H1 (cell line): ENCODE results near the gene MSN. TPM values are rescaled to one million over a fixed set of nuclear protein-coding genes. Genes with fewer than 3 reads are reported as not detected.

Source experiments
- CBX5 ChIP-seq: fragments of 300-800, 300-1000 bp; sonication (generic); IDR thresholded peaks from 2 replicates; pipeline ENCODE4 v1.7.1; 2016; ENCODE audit warnings: antibody characterized with exemption, low read length, low read depth
- CEBPB ChIP-seq: IDR thresholded peaks from 2 replicates; pipeline ENCODE4 v1.6.1; 2012; ENCODE audit warnings: low read depth, low read length
- CREB1 ChIP-seq: IDR thresholded peaks from 2 replicates; pipeline ENCODE4 v1.6.1; 2012; ENCODE audit warnings: inconsistent platforms
- CTBP2 ChIP-seq: IDR thresholded peaks from 2 replicates; pipeline ENCODE4 v1.7.0; 2011; ENCODE audit warnings: borderline replicate concordance, mild to moderate bottlenecking, moderate library complexity, mixed read lengths, low read length; ENCODE audit not compliant: insufficient read depth, insufficient read length
- CTCF ChIP-seq, 3 experiments: IDR thresholded peaks; 1 replicate in 2 of 3; 2 replicates in 1 of 3; pipeline versions ENCODE4 v1.5.1 to v1.6.1; 2011; ENCODE audit warnings: low read length in 3 of 3, mild to moderate bottlenecking in 3 of 3, inconsistent platforms in 2 of 3, low read depth in 1 of 3, moderate library complexity in 1 of 3; ENCODE audit not compliant: insufficient read depth in 1 of 3; ENCODE audit errors: control extremely low read depth in 1 of 3
- GTF2F1 ChIP-seq: IDR thresholded peaks from 2 replicates; pipeline ENCODE4 v1.6.1; 2012; ENCODE audit warnings: low read depth, low read length, improper control_type of control experiment, borderline replicate concordance
- HDAC2 ChIP-seq, 2 experiments: fragments of 300-600 bp in 1 of 2; sonication (generic) in 1 of 2; IDR thresholded peaks; 2 replicates each; pipeline ENCODE4 v1.6.1; 2011 to 2012; ENCODE audit warnings: low read depth in 2 of 2, low read length in 2 of 2, mild to moderate bottlenecking in 2 of 2, moderate library complexity in 2 of 2, borderline replicate concordance in 1 of 2, inconsistent platforms in 1 of 2
- JUND ChIP-seq: IDR thresholded peaks from 2 replicates; pipeline ENCODE4 v1.6.1; 2011; ENCODE audit warnings: mild to moderate bottlenecking, improper control_type of control experiment, low read length
- MAFK ChIP-seq: IDR thresholded peaks from 2 replicates; pipeline ENCODE4 v1.6.1; 2012; ENCODE audit warnings: low read depth, mild to moderate bottlenecking, improper control_type of control experiment, low read length
- SRF ChIP-seq: IDR thresholded peaks from 2 replicates; pipeline ENCODE4 v1.6.1; 2011; ENCODE audit warnings: mild to moderate bottlenecking, low read depth, low read length, moderate library complexity
- TAF1 ChIP-seq: IDR thresholded peaks from 2 replicates; pipeline ENCODE4 v1.6.1; 2011; ENCODE audit warnings: mild to moderate bottlenecking, low read depth, low read length
- TEAD4 ChIP-seq: IDR thresholded peaks from 2 replicates; pipeline ENCODE4 v1.6.1; 2012; ENCODE audit warnings: low read depth, low read length, inconsistent platforms, mixed read lengths
- YY1 ChIP-seq: IDR thresholded peaks from 2 replicates; pipeline ENCODE4 v1.6.1; 2011; ENCODE audit warnings: low read depth, mild to moderate bottlenecking, low read length
- ZNF274 ChIP-seq: IDR thresholded peaks from 2 replicates; pipeline ENCODE4 v1.7.0; 2012; ENCODE audit warnings: low read length, borderline replicate concordance; ENCODE audit errors: extremely low read depth
- polyA plus RNA-seq, 7 experiments: library from polyadenylated mRNA; depleted of rRNA in 3 of 7; stranded (reverse) in 5 of 7; unstranded in 2 of 7; fragments of >200 nt in 5 of 7; fragments of 200-250 nt in 2 of 7; gene quantifications; 1 replicate in 5 of 7; 2 replicates in 1 of 7; 4 replicates in 1 of 7; pipeline versions ENCODE4 v1.2.1 to v1.2.3, GENCODE V29; 2011 to 2013; ENCODE audit warnings: missing spikeins in 2 of 7, mixed read lengths in 2 of 7
- total RNA-seq: library from RNA; stranded (reverse); fragmentation: NEBNext Ultra II Directional; extraction: Animal tissue kit (Norgen Biotek cat#: 25700); gene quantifications from 2 replicates; pipeline ENCODE4 v1.2.1, GENCODE V29; 2021
- TF ChIP-seq, protein P1 (sequence below): IDR thresholded peaks from 2 replicates; pipeline ENCODE4 v1.6.1; 2012; ENCODE audit warnings: inconsistent platforms
- TF ChIP-seq, protein P2 (sequence below): IDR thresholded peaks from 2 replicates; pipeline ENCODE4 v1.6.1; 2012; ENCODE audit warnings: low read length, inconsistent platforms

MSN gene
- total and polyA plus RNA-seq, 2 of the 8 experiments (the other 6 are each of a cell fraction or from before 2014, with no cell fraction given), result 112 to 133 TPM

DNA sequence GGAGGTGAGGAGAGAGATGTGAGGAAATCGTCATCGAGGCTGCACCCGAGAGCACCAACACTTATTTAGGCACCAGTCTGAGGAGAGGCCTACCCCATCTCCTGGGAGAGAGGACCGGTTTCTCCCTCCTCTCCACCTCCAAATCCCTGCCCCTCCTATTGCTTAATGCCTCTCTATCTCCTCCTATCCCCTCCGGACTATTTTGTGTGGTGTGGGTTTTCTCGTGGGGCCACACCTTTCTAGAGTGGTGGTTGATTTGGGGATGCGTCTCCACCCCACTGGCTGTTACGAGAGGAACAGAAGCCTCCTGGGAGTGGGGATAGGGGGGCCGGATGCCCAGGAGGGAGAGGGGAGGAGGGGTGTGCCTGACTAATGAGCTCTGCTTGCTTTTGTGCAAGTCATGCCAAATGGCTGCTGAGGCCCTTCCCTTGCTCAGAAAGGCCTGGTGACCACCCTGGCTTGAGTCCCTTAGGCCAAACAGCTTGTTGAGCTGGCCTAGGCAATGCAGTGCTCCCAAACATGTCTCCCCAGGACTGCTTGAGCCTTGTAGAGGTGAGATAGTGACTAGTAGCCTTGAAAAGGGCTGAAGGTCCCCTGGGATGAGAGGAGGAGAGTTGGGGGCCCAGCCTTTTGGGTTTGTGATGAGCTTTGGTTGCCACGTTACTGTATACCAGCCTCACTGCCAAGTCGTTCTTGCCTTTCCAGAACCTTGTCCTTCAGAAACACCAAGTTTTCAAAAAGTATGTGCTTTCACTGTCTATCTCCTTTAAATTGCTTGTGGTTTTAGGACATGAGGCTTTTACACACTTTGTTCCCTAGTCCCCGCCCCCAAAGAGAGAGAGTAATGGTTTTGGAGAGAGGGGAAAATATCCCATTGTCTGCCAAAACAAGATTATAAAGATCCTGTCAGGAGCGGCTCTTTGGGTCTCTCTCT, 1.2 kb downstream of the MSN start (continued):
- TF ChIP-seq CTCF (IDR thresholded peaks at IDR 0.05; ENCODE audit: control extremely low read depth in 1 of 3, insufficient read depth in 1 of 3, low read depth in 1 of 3, low read length in 3 of 3), result no peak
- TF ChIP-seq, protein P1, sequence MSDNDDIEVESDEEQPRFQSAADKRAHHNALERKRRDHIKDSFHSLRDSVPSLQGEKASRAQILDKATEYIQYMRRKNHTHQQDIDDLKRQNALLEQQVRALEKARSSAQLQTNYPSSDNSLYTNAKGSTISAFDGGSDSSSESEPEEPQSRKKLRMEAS, result no peak
- 0 out of 2 replicates have a peak, but pooled peaks have one; percentile 27 for TF ChIP-seq YY1
- TF ChIP-seq SRF, result no peak
- TF ChIP-seq MAFK, result peak; percentile 26; the same call in 1 of the 2 replicates
- TF ChIP-seq CTBP2, result no peak
- TF ChIP-seq GTF2F1, result no peak
- TF ChIP-seq TEAD4, result no peak
- peak; percentile 28; the same call in 1 of the 2 replicates for TF ChIP-seq TAF1
- TF ChIP-seq ZNF274, result no peak
- no peak for TF ChIP-seq CREB1
- TF ChIP-seq HDAC2 (IDR thresholded peaks at IDR 0.05; ENCODE audit: borderline replicate concordance in 1 of 2, low read depth in 2 of 2, low read length in 2 of 2), result no peak
- no peak for TF ChIP-seq JUND
- TF ChIP-seq, protein P2, sequence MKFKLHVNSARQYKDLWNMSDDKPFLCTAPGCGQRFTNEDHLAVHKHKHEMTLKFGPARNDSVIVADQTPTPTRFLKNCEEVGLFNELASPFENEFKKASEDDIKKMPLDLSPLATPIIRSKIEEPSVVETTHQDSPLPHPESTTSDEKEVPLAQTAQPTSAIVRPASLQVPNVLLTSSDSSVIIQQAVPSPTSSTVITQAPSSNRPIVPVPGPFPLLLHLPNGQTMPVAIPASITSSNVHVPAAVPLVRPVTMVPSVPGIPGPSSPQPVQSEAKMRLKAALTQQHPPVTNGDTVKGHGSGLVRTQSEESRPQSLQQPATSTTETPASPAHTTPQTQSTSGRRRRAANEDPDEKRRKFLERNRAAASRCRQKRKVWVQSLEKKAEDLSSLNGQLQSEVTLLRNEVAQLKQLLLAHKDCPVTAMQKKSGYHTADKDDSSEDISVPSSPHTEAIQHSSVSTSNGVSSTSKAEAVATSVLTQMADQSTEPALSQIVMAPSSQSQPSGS, result no peak
- TF ChIP-seq CBX5, result no peak
- TF ChIP-seq CEBPB, result peak; percentile 41; the same call in 1 of the 2 replicates
